ENCODE measurements around the gene SF3A1.
"Not testable (repeated sequence)": the region's sequence is repeated elsewhere in the genome, so short reads cannot be mapped to it uniquely, and the experiment has no call there.

SF3A1 gene, protein sequence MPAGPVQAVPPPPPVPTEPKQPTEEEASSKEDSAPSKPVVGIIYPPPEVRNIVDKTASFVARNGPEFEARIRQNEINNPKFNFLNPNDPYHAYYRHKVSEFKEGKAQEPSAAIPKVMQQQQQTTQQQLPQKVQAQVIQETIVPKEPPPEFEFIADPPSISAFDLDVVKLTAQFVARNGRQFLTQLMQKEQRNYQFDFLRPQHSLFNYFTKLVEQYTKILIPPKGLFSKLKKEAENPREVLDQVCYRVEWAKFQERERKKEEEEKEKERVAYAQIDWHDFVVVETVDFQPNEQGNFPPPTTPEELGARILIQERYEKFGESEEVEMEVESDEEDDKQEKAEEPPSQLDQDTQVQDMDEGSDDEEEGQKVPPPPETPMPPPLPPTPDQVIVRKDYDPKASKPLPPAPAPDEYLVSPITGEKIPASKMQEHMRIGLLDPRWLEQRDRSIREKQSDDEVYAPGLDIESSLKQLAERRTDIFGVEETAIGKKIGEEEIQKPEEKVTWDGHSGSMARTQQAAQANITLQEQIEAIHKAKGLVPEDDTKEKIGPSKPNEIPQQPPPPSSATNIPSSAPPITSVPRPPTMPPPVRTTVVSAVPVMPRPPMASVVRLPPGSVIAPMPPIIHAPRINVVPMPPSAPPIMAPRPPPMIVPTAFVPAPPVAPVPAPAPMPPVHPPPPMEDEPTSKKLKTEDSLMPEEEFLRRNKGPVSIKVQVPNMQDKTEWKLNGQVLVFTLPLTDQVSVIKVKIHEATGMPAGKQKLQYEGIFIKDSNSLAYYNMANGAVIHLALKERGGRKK

DNA sequence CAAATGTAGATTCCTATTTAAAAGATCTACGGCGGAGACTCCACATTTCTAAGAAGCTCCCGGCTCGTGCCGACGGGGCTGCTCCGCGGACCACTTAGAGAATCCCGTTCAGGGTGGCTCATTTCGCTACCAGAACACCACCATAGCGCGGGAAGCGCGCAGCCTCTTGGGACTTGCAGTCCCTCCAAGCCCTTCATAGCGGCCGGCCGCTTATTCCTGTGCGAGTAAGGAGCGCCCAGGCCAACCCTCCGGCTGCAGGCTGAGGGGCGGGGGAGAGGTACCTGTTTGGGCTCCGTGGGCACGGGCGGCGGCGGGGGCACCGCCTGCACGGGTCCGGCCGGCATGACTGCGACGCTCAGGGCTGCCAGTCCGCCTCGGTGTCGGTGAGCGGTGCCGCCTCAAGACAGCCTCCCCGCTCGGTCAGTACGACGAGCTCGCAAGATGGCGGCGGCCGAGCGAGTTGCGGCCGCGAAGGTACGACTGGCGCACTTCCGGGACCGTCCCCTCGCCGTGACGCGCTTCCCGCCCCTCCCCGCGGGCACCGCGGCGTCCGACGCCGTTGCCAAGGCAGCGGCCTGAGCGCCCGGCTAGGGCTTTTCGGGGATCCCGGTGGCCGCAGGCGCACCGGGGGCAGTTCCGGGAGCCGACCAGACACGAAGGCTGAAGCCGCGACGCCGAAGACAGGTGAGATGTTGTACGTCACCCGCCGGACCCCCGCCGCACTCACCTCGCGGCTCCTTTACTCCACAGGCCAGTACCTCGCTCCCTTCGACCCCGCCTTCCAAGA is at the start of gene SF3A1, which contains the start of gene CCDC157:
Gene SF3A1 (minus strand): TSS at position 446 of the 787 bp plus-strand sequence. CDS start 102 bp downstream, at position 344.
Gene CCDC157 (plus strand): TSS at position 559 of the 787 bp plus-strand sequence. CDS start 8,994 bp downstream, outside the sequence.
- peak; percentile 84 to 85 for DNase-seq (ENCODE audit: low read depth in 2 of 2)

DNA sequence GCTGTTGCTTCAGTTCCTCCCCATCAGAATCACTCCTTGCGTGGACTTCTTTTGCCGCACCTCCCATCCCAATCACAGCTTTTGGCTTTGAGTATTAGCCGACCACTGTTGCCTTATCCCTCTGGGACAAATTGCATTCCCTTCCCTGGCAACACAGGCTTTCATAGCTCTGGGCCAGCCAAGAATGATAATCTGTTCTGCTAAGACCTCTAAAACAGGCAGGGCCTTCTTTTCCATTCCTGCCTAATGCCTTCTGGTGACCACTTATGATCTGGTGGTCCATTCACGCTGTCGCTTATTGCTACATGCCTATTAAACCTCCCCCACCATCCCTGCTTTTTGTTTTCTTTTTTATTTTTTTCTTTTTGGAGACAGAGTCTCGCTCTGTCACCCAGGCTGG is 49.7 kb upstream of the SF3A1 start:
- DNase-seq (ENCODE audit: low read depth in 2 of 2) = no peak

- no peak for DNase-seq (ENCODE audit: low read depth in 2 of 2)
These were observed 49.0 kb upstream of the SF3A1 start for GRCh38 chr22:30405731-30406130.

DNA sequence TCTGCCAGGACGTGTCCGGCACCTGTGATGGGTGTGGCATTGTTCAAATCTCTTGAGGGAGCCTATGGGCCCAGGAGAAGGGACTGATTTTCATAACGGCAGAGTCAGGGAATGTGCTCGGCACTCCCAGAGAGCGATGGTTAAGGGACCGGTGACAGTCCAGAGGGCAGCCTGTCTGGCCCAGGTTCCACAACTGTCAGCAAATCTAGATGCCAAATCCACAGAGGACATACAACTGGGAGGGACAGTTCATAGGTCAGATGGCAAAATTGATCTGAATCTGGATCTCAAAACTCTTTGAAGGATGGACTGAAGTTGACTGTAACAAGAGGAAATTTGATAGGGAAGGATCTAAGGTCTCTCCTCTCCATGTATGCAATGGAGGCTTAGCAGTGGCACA is 47.6 kb upstream of the SF3A1 start:
- DNase-seq (ENCODE audit: low read depth in 2 of 2) = no peak

DNA sequence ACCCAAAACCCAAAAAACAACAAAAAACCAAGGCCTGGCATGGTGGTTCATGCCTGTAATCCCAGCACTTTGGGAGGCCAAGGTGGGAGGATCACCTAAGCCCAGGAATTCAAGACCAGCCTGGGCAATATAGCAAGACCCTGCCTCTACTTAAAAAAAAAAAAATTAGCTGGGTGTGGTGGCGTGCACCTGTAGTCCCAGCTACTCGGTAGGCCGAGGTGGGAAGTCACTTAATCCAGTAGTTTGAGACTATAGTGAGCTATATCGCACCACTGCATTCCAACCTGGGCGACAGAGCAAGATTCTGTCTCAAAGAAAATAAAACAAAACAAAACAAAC is 46.0 kb upstream of the SF3A1 start:
- not testable (repeated sequence) for DNase-seq (ENCODE audit: low read depth in 2 of 2)

GRCh38 chr22:30402028-30402765 is 45.5 kb upstream of the SF3A1 start:
- DNase-seq (ENCODE audit: low read depth in 2 of 2) = no peak

DNA sequence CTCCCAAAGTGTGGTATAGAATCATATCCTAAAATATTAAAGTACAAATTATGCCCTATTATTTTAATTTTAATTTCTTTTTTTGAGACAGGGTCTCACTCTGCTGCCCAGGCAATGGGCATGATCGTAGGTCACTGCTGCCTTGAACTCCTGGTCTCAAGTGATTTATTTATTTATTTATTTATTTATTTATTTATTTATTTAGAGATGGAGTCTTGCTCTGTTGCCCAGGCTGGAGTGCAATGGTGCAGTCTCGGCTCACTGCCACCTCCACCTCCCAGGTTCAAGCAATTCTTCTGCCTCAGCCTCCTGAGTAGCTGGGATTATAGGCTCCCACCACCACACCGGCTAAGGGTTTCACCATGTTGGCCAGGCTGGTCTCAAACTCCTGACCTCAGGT is 44.3 kb upstream of the SF3A1 start:
- DNase-seq (ENCODE audit: low read depth in 2 of 2) = not testable (repeated sequence)

DNA sequence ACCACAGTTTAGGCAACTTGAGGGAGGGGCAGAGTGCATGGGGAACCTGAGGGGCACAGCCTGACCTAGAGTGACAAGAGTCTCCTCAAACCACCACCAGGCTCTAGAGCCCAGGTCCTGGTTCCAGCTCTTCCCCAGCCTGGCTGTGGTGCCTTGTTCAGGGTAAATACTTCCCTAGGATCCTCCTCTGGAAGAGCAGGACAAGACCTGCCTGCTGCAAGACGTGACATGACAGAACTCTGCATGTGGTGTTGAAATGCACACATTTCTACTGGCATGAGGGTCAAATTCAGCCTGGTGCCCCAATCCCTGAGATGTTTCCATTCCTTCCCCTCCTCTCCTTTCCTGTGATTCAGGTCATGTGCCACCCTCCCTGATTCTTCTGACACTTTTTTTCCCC is 43.5 kb upstream of the SF3A1 start:
- DNase-seq (ENCODE audit: low read depth in 2 of 2) = no peak

DNA sequence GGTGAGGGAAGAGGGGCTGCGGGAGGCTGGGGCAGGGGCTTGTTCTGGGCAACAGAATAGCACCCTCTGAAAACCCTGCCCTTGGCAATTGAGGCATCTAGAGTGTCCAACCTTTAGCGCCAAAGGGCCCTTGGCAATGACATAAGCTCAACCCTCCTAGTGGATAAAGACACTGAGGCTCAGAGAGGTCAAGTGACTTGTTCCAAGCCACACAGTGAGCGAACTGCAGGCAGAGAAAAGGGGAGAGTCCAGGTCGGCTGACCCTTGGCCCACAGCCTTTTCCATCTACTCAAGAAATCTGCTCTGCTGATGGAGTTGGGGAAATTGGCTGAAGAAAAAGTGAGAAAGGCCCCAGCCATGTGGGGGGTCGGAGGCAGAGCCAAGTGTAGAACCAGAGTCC is 43.0 kb upstream of the SF3A1 start:
- no peak for DNase-seq (ENCODE audit: low read depth in 2 of 2)

DNA sequence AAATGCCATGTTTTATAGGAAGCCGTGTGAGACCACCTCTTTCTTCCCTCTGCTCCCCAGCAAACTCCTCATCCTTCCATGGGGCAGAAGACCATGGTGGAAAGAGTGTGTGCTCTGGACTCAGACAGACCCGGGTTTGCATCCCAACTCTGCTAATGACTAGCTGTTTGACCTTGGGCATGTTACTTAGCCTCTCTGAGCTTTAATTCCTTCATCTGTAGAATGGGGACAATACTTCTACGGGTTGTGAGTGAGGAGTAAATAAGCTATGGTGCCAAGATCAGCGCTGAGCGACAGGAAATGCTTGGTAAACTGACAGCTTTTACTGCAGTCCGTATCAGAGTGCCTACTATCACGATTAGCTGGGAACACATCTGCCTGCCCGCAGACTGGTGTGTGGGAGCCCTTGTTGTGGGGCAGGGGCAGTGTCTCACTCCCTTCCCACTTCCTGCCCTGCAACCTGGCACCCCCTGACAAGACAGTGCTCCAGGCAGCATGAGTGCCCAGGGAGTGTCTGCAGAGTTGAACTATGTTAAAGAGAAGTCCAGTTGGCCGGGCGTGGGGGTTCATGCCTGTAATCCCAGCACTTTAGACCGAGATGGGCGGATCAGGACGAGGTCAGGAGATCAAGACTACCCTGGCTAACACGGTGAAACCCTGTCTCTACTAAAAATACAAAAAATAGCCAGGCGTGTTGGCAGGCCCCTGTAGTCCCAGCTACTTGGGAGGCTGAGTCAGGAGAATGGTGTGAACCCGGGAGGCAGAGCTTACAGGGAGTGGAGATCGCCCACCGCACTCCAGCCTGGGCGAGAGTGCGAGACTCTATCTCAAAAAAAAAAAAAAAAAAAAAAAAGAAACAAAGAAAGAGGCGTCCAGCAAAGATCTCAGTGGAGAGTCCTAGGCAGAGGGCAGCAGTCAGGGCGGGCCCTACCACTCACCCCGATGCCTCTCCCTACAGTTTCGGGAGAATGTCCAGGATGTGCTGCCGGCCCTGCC is 42.3 kb upstream of the SF3A1 start:
- DNase-seq (ENCODE audit: low read depth in 2 of 2) = no peak

DNA sequence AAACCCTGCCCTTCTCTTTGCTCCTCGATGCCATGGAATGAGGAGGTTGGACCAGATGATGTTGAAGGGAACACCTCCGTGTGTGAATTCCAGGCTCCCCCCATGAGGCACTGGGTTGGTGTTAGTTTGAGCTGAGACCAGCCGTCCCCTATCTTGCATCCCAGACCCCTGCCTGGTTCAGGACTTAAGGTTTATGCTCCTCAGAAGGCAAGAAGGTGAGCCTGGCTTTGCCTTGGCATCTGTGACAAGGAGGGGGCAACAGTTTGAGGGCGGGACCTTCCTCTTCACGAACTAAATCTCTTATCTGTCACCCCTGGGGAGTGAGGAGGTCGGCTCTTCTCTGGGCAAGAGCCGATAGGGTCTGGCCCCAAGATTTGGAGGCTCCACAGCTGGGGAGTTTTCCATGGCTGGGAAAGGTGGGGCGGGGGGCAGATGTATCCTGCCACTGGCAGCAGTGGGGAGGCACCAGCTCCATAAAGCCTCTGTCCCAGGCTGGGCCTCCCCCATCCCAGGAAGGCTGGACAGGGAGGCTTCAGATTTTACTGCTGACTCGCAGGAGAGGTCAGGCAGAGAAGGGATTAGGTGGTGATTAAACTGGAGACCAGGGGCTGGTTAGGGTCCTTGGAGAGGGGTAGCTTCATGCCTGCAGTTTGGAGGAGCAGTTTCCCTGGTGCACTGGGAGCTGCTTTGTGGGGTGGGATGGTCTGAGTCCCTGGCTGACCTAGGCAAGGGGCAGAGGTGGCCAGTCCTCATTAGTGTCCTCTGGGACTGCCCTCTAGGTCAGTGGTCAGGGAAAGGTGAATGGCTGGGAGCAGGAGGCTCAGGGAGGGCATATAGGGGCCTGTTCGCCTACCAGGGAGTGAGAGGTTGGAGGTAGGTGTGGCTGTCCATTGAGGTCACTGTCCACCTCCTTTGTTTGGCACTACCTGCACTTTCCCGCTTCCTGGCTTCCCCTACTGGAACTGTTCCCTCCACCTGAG is 41.3 kb upstream of the SF3A1 start:
- DNase-seq (ENCODE audit: low read depth in 2 of 2) = no peak

DNA sequence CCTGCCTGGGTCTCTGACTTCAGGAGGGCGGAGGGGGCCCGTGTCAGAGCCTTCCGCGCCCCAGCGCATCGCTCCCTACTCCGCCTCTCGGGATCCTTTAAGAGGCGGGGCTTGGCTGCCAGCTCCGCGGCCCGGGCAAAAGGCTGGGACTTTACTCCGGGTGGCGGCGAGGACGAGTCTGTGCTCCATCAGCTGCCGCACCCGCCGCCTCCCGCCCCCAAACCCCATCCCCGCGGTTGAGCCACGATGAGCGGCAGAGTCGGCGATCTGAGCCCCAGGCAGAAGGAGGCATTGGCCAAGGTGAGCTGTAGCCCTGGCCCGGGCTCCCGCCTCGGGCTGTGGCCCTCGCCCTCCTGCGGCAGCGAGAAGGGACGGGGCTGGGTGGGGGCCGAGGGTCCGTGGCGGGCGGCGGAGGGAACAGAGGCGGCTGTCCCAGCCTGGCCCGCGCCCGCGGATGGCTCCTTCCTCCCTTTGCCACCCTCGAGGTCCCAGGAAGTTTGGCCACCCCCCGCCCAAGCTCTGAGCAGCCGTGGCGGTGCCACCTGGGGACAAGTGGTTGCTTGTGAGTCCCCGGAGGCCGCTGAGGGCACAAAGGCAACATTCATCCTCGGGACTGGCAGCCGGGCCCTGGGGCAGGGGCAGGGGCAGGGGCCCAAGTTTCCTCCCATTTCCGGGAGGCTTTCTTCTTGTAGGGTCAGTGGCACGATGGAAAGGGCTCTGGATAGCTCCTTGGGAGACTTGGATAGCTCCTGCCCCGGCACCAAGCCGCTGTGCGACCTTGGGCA is 40.4 kb upstream of the SF3A1 start, which contains the start of gene SEC14L2:
Gene SEC14L2 (plus strand): TSS at position 148 of the 785 bp plus-strand sequence. CDS start 99 bp downstream, at position 247.
- peak; percentile 56 to 60 for DNase-seq (ENCODE audit: low read depth in 2 of 2)

DNA sequence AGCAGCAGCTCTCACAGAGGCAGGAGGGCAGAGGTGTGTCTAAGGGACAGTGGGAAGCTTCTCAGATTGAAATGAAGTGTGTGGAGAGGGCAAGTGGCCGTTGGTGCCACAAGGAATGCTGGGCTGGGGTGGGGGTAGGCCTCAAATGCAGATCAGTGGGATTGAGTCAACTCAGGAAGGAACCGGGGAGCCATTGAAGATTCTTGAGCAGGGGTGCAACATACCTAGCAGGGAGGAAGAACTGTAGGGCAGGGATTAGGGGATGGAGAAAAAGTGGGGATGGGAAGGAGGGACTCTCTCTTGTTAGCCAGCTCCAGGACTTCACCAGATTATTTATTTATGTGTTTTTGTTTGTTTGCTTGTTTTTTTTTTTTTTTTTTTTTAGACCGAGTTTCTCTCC is 37.2 kb upstream of the SF3A1 start:
- DNase-seq (ENCODE audit: low read depth in 2 of 2) = no peak

DNA sequence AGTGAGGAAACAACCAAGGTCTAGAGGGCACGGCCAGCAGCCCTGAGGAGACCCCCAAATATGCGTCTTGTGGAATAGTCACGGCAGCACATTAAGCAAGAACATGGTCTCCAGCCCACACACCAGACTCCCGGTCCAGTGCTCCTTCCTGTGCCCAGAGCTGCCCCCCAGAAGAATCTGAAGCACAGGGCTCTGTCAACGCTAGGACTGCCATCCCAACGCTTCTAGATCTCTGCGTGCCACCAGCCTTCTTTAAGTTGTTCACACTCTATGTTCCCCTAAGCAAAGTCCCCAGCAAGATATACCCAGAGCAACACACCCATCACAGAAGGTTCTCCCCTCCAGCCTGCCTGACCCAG is 36.6 kb upstream of the SF3A1 start:
- DNase-seq (ENCODE audit: low read depth in 2 of 2) = no peak

DNA sequence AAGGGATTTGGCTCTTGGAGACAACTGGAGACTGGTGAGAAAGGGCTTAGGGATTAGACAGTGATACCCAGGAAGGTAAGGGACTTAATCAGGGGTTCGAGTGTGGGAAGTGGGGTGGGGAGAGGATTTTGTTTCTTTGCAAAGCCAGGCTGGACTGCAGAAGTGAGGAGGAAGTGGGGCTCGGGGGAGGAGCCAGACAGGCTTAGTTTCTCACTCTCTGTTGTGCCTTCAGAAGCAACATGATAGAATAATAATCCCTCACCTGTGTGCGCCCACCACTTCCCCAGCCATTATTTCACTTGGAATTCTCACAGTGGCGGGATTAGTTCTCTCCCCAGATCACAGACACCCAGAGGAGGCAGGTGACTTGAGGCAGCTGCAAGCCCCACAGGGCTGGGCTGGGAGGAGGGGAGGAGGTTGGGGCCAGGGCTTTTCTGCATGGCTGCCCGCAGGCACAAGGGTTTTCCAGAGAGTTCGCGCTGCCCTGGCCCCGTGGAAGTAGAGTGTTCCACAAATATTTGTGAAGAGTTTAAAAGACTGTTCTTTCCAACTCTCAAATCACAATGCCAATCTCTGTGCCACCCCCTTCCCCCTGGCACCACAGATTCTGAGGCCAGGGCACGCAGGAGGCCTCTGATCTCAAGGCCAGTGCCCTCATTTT is 36.1 kb upstream of the SF3A1 start:
- DNase-seq (ENCODE audit: low read depth in 2 of 2) = no peak

GRCh38 chr22:30390974-30391691 is 34.4 kb upstream of the SF3A1 start:
- peak; percentile 59 to 73 for DNase-seq (ENCODE audit: low read depth in 2 of 2)

All from stimulated activated CD8-positive, alpha-beta memory T cell treated with anti-CD3 and anti-CD28 coated beads, Interleukin-15, amount 100 ng/mL, for 48 hours (primary cell).